Stimulated activated naive CD8-positive, alpha-beta T cell treated with anti-CD3 and anti-CD28 coated beads, Interleukin-15, Interleukin-2, amounts not matched to agents 100 U/mL and 50 U/mL, for 24 hours (primary cell): ENCODE measurements around the gene PCDHGA4.
"Not testable (repeated sequence)": the region's sequence is repeated elsewhere in the genome, so short reads cannot be mapped to it uniquely, and the experiment has no call there.

ENCODE experiments used
- ATAC-seq: fragments of 150-1000 bp; cut with Tn5 transposase; one replicate; pipeline ENCODE4 v1.10.0; 2021
- DNase-seq: peaks from one replicate; pipeline ENCODE4 v3.0.0; 2021

The PCDHGA4 gene

GRCh38 chr5:141384471-141385267 lies 29.8 kb downstream of the PCDHGA4 start:
- no peak for ATAC-seq
- no peak for DNase-seq

DNA sequence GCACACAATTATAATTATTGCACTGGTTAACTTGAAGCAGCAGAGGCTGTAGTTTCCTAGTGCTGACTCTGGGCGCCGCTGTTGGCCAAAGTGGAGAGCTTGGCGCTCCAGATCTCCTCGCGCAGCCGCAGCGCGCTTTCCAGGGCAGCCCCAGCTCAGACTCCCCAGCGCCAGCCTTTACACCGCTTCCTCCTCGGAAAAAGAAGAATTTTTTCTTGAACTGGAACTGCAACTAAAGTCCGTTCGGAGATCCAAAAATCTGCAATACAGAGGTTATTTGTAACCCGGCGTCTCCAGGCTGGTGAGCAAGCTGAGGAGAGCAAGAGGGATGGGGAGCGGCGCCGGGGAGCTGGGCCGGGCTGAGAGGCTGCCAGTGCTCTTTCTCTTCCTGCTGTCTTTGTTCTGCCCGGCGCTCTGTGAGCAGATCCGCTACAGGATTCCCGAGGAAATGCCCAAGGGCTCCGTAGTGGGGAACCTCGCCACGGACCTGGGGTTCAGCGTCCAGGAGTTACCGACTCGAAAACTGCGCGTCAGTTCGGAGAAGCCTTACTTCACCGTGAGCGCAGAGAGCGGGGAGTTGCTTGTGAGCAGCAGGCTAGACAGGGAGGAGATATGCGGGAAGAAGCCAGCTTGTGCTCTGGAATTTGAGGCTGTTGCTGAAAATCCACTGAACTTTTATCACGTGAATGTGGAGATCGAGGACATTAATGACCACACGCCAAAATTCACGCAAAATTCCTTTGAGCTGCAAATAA lies 32.9 kb downstream of the PCDHGA4 start, which contains the start of gene PCDHGB4:
TSS of gene PCDHGB4 (plus strand) at position 142 of the 755 bp plus-strand sequence. CDS start at position 329, 187 bp downstream.
- DNase-seq, result peak; percentile 19
- ATAC-seq, result peak; percentile 23

GRCh38 chr5:141388661-141389060 lies 33.8 kb downstream of the PCDHGA4 start:
- no peak for ATAC-seq

DNA sequence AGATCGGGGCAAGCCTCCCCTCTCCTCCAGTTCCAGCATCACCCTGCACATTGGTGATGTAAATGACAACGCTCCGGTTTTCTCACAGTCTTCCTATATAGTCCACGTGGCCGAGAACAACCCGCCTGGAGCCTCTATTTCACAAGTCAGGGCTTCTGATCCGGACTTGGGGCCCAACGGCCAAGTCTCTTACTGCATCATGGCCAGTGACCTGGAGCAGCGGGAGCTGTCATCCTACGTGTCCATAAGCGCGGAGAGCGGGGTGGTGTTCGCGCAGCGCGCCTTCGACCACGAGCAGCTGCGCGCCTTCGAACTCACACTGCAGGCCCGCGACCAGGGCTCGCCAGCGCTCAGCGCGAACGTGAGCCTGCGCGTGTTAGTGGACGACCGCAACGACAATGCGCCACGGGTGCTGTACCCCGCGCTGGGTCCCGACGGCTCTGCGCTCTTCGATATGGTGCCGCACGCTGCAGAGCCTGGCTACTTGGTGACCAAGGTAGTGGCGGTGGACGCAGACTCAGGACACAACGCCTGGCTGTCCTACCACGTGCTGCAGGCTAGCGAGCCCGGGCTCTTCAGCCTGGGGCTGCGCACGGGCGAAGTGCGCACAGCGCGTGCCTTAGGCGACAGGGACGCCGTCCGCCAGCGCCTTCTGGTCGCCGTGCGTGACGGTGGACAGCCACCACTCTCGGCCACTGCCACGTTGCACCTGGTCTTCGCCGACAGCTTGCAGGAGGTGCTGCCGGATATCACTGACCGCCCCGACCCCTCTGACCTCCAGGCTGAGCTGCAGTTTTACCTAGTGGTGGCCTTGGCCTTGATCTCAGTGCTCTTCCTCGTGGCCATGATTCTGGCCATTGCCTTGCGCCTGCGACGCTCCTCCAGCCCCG lies 34.6 kb downstream of the PCDHGA4 start:
- no peak for ATAC-seq

More at GRCh38 chr5:141388661-141389060, 33.8 kb downstream of the PCDHGA4 start:
- DNase-seq, result no peak

GRCh38 chr5:141392429-141393198 lies 37.8 kb downstream of the PCDHGA4 start, which contains the start of gene PCDHGA8:
Gene PCDHGA8, plus strand, starts transcription at chr5:141392633. Its CDS starts 181 bp downstream, at chr5:141392814.
- DNase-seq, result no peak
- no peak for ATAC-seq

More for the DNA sequence above, 34.6 kb downstream of the PCDHGA4 start:
- DNase-seq, result no peak

DNA sequence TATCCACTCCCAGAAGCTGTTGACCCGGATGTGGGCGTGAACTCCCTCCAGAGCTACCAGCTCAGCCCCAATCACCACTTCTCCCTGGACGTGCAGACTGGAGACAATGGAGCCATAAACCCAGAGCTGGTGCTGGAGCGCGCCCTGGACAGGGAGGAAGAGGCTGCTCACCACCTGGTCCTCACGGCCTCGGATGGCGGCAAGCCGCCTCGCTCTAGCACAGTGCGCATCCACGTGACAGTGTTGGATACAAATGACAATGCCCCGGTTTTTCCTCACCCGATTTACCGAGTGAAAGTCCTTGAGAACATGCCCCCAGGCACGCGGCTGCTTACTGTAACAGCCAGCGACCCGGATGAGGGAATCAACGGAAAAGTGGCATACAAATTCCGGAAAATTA lies 38.4 kb downstream of the PCDHGA4 start:
- DNase-seq (no peak), ATAC-seq (no peak)

DNA sequence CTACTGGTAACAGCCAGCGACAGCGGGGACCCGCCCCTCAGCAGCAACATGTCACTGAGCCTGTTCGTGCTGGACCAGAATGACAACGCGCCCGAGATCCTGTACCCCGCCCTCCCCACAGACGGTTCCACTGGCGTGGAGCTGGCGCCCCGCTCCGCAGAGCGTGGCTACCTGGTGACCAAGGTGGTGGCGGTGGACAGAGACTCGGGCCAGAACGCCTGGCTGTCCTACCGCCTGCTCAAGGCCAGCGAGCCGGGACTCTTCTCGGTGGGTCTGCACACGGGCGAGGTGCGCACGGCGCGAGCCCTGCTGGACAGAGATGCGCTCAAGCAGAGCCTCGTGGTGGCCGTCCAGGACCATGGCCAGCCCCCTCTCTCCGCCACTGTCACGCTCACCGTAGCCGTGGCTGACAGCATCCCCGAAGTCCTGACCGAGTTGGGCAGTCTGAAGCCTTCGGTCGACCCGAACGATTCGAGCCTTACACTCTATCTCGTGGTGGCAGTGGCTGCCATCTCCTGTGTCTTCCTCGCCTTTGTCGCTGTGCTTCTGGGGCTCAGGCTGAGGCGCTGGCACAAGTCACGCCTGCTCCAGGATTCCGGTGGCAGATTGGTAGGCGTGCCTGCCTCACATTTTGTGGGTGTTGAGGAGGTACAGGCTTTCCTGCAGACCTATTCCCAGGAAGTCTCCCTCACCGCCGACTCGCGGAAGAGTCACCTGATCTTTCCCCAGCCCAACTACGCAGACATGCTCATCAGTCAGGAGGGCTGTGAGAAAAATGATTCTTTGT lies 39.8 kb downstream of the PCDHGA4 start:
- not testable (repeated sequence) for DNase-seq, ATAC-seq

GRCh38 chr5:141397756-141398551 lies 43.1 kb downstream of the PCDHGA4 start, which contains the start of gene PCDHGB5:
Gene PCDHGB5, plus strand, starts transcription at chr5:141397947. Its CDS starts 181 bp downstream, at chr5:141398128.
- peak; percentile 43 for DNase-seq

DNA sequence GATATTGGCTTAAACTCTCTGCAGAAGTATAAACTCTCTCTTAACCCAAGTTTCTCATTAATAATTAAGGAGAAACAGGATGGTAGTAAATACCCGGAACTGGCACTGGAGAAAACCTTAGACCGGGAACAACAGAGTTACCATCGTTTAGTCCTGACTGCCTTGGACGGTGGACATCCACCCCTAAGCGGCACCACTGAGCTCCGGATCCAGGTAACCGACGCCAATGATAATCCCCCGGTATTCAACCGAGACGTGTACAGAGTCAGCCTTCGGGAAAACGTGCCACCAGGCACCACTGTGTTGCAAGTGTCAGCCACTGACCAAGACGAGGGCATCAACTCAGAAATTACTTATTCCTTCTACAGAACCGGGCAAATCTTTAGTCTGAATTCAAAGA lies 43.8 kb downstream of the PCDHGA4 start:
- ATAC-seq (no peak), DNase-seq (no peak)

More at GRCh38 chr5:141397756-141398551, 43.1 kb downstream of the PCDHGA4 start, which contains the start of gene PCDHGB5:
- ATAC-seq, result not testable (repeated sequence)

DNA sequence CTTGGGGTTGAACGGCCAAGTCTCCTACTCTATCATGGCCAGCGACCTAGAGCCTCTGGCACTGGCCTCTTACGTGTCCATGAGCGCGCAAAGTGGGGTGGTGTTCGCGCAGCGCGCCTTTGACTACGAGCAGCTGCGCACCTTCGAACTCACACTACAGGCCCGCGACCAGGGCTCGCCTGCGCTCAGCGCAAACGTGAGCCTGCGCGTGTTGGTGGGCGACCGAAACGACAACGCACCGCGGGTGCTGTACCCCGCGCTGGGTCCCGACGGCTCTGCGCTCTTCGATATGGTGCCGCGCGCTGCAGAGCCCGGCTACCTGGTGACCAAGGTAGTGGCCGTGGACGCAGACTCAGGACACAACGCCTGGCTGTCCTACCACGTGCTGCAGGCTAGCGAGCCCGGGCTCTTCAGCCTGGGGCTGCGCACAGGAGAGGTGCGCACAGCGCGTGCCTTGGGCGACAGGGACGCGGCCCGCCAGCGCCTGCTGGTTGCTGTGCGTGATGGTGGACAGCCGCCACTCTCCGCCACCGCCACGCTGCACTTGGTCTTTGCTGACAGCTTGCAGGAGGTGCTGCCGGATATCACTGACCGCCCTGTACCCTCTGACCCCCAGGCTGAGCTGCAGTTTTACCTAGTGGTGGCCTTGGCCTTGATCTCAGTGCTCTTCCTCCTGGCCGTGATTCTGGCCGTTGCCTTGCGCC lies 44.9 kb downstream of the PCDHGA4 start:
- no peak for DNase-seq
- ATAC-seq, result no peak

DNA sequence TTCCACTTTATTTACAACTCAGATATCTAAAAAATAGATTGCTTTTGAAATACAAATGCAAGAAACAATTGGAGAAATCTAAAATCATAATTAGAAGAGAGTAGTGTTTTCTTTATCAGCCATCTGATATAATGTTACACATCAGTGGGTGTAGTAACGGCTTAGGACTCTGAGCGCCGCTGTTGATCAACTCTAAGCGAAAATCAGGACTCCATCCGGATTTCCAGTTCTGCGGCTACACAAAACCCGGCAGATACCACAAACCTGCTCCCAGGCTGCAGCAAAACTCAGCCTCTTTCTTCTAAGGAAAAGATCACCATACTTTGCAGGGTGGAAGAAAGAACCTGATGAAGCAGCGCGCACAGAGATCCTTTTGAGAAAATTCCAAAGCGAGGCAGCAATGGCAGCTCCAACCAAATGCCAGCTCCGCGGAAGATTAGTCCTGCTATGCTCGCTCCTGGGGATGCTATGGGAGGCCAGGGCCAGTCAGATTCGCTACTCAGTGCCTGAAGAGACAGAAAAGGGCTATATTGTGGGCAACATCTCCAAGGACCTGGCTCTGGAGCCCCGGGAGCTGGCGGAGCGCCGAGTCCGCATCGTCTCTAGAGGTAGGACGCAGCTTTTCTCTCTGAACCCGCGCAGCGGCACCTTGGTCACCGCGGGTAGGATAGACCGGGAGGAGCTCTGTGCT lies 47.9 kb downstream of the PCDHGA4 start, which contains the start of gene PCDHGA9:
TSS of gene PCDHGA9 (plus strand) at position 226 of the 691 bp plus-strand sequence. CDS start at position 401, 175 bp downstream.
- no peak for DNase-seq
- no peak for ATAC-seq

DNA sequence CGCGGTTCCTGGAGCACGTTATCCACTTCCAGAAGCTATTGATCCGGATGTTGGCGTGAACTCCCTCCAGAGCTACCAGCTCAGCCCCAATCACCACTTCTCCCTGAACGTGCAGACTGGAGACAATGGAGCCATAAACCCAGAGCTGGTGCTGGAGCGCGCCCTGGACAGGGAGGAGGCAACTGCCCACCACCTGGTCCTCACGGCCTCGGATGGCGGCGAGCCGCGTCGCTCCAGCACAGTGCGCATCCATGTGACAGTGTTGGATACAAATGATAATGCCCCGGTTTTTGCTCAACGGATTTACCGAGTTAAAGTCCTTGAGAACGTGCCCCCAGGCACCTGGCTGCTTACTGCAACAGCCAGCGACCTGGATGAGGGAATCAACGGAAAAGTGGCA lies 48.6 kb downstream of the PCDHGA4 start:
- ATAC-seq (no peak), DNase-seq (no peak)
